ENCODE data around the gene RNF11.

RNF11 gene

DNA sequence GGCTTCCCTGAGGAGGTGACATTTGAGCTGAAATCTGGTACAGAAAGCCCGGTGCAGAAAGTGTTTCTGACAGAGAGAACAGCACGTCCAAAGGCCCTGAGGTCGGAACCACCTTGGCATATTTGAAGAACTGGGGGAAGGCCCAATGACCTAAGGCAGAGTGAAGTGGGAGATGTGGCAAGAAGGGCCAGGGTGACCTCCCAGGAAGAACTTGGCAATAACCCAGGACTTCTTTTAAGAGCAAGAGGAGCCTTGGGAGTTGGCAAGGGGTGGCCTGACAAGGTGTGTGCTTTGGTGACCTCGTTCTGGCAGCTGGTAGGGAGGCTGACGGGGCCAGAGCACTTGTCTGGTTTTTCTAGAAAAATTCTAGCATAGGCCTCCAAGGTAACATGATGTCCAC lies 70.9 kb downstream of the RNF11 start:
- TF ChIP-seq ZNF565 (CRISPR knock-in tag; conservative IDR thresholded peaks at IDR 0.05; ENCODE audit: low read depth) = no peak
- TF ChIP-seq TOX (CRISPR knock-in tag; IDR thresholded peaks at IDR 0.05; ENCODE audit: borderline replicate concordance) = no peak
- TF ChIP-seq ESRRG (CRISPR knock-in tag; IDR thresholded peaks at IDR 0.05) = no peak
- TF ChIP-seq, protein P1, sequence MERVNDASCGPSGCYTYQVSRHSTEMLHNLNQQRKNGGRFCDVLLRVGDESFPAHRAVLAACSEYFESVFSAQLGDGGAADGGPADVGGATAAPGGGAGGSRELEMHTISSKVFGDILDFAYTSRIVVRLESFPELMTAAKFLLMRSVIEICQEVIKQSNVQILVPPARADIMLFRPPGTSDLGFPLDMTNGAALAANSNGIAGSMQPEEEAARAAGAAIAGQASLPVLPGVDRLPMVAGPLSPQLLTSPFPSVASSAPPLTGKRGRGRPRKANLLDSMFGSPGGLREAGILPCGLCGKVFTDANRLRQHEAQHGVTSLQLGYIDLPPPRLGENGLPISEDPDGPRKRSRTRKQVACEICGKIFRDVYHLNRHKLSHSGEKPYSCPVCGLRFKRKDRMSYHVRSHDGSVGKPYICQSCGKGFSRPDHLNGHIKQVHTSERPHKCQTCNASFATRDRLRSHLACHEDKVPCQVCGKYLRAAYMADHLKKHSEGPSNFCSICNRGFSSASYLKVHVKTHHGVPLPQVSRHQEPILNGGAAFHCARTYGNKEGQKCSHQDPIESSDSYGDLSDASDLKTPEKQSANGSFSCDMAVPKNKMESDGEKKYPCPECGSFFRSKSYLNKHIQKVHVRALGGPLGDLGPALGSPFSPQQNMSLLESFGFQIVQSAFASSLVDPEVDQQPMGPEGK (CRISPR knock-in tag; IDR thresholded peaks at IDR 0.05; ENCODE audit: borderline replicate concordance) = no peak
- TF ChIP-seq, protein P2, sequence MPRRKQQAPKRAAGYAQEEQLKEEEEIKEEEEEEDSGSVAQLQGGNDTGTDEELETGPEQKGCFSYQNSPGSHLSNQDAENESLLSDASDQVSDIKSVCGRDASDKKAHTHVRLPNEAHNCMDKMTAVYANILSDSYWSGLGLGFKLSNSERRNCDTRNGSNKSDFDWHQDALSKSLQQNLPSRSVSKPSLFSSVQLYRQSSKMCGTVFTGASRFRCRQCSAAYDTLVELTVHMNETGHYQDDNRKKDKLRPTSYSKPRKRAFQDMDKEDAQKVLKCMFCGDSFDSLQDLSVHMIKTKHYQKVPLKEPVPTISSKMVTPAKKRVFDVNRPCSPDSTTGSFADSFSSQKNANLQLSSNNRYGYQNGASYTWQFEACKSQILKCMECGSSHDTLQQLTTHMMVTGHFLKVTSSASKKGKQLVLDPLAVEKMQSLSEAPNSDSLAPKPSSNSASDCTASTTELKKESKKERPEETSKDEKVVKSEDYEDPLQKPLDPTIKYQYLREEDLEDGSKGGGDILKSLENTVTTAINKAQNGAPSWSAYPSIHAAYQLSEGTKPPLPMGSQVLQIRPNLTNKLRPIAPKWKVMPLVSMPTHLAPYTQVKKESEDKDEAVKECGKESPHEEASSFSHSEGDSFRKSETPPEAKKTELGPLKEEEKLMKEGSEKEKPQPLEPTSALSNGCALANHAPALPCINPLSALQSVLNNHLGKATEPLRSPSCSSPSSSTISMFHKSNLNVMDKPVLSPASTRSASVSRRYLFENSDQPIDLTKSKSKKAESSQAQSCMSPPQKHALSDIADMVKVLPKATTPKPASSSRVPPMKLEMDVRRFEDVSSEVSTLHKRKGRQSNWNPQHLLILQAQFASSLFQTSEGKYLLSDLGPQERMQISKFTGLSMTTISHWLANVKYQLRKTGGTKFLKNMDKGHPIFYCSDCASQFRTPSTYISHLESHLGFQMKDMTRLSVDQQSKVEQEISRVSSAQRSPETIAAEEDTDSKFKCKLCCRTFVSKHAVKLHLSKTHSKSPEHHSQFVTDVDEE (CRISPR knock-in tag; IDR thresholded peaks at IDR 0.05) = no peak
- no peak for ATAC-seq

DNA sequence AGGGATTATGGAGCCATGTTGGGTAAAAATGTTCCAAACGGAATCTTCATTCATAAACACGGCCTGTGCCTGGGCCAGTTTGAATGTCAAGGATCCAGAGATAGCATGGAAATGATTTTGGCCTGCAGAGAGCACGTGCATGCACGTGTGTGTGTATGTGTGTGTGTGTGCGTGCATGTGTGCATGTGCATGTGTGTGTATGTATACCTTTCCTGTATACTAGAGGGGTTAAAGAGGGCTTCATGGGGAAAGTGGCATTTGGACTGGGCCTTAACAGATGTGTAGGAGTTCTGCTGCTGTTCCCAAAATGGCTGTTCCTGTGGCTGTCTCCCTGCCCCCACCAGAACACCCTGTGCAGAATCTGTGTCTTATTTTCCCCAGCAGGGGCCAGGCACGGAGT lies 72.6 kb downstream of the RNF11 start:
- no peak for ATAC-seq
- peak; percentile 90 for TF ChIP-seq ZFP3 (CRISPR knock-in tag; IDR thresholded peaks at IDR 0.05)
- TF ChIP-seq ARNTL (CRISPR knock-in tag; IDR thresholded peaks at IDR 0.05; ENCODE audit: borderline replicate concordance, low read depth) = no peak

DNA sequence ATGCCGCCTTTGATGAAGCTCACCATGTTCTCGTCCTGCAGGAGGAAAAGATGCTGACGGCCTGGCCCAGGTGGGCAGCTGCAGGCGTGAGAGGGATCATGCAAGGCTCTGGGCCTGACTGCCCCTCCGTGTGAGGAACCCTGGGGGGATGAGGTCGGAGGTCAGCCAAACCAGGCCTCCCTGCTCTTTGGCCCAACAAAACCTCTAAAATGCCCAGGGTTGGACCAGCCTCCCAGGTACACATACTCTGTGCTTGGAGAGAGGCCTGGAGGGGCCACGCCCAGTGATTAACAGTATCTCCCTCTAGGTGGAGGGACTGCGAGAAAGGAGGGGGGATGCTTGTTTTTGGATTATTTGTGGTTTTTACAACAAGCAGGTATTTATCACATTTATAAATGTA lies 73.2 kb downstream of the RNF11 start:
- TF ChIP-seq ZFP3 (CRISPR knock-in tag; IDR thresholded peaks at IDR 0.05) (no peak), ZNF565 (CRISPR knock-in tag; conservative IDR thresholded peaks at IDR 0.05; ENCODE audit: low read depth) (no peak)
- ATAC-seq = no peak

DNA sequence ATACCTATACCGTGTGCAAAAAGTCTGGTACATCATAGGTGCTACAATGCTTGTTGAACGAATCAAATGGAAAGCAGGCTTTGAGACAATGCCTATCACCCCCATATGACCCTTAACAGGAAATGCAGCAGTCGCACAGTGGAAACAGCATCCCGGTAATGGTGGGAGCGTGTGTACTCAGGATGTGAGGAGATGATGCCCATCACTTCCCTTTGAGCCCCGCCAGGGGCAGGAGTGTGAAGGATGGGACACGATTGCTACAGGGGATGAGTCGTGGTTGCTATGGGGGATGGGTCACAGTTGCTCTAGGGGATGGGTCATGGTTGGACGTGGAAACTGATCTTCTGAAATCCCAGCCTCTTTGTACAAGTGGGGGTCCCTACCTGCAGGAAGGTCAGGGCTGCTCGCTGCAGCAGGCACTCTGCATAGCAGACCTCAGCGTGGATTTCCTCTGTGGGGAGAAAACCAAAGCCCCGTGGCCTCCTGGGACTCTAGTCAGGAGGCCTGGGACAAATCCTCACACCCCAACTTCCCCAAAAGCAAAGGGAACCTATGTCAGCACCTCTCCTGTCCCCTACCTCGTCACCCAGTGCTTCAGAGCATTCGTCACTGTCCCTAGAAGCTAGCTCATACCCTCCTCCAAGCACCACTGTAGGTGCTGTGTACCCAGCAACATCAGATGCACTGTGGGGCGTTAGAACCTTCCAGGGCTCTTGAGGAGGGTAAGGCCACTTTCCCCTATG lies 75.0 kb downstream of the RNF11 start:
- no peak for ATAC-seq
- TF ChIP-seq ZNF565 (CRISPR knock-in tag; conservative IDR thresholded peaks at IDR 0.05; ENCODE audit: low read depth) = no peak
- TF ChIP-seq CSDC2 (CRISPR knock-in tag; IDR thresholded peaks at IDR 0.05) = no peak
- no peak for TF ChIP-seq SNAI2 (CRISPR knock-in tag; IDR thresholded peaks at IDR 0.05)
- no peak for TF ChIP-seq ESRRG (CRISPR knock-in tag; IDR thresholded peaks at IDR 0.05)
- no peak for TF ChIP-seq ARNTL (CRISPR knock-in tag; IDR thresholded peaks at IDR 0.05; ENCODE audit: borderline replicate concordance, low read depth)
- TF ChIP-seq, protein P3, sequence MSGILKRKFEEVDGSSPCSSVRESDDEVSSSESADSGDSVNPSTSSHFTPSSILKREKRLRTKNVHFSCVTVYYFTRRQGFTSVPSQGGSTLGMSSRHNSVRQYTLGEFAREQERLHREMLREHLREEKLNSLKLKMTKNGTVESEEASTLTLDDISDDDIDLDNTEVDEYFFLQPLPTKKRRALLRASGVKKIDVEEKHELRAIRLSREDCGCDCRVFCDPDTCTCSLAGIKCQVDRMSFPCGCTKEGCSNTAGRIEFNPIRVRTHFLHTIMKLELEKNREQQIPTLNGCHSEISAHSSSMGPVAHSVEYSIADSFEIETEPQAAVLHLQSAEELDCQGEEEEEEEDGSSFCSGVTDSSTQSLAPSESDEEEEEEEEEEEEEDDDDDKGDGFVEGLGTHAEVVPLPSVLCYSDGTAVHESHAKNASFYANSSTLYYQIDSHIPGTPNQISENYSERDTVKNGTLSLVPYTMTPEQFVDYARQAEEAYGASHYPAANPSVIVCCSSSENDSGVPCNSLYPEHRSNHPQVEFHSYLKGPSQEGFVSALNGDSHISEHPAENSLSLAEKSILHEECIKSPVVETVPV (CRISPR knock-in tag; IDR thresholded peaks at IDR 0.05) = no peak
- TF ChIP-seq PPARA (CRISPR knock-in tag; IDR thresholded peaks at IDR 0.05; ENCODE audit: borderline replicate concordance) = no peak
- no peak for TF ChIP-seq ZFP30 (CRISPR knock-in tag; IDR thresholded peaks at IDR 0.05)
- TF ChIP-seq, protein P4, sequence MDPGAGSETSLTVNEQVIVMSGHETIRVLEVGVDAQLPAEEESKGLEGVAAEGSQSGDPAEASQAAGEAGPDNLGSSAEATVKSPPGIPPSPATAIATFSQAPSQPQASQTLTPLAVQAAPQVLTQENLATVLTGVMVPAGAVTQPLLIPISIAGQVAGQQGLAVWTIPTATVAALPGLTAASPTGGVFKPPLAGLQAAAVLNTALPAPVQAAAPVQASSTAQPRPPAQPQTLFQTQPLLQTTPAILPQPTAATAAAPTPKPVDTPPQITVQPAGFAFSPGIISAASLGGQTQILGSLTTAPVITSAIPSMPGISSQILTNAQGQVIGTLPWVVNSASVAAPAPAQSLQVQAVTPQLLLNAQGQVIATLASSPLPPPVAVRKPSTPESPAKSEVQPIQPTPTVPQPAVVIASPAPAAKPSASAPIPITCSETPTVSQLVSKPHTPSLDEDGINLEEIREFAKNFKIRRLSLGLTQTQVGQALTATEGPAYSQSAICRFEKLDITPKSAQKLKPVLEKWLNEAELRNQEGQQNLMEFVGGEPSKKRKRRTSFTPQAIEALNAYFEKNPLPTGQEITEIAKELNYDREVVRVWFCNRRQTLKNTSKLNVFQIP (CRISPR knock-in tag; IDR thresholded peaks at IDR 0.05; ENCODE audit: borderline replicate concordance, low read depth) = no peak
- no peak for TF ChIP-seq ISL1 (CRISPR knock-in tag; IDR thresholded peaks at IDR 0.05)
- TF ChIP-seq ZNF70 (CRISPR knock-in tag; IDR thresholded peaks at IDR 0.05) = no peak
- TF ChIP-seq RARB (CRISPR knock-in tag; IDR thresholded peaks at IDR 0.05) = no peak
- TF ChIP-seq ZFP3 (CRISPR knock-in tag; IDR thresholded peaks at IDR 0.05) = no peak
- TF ChIP-seq BACH2 (CRISPR knock-in tag; IDR thresholded peaks at IDR 0.05; ENCODE audit: borderline replicate concordance) = no peak
- no peak for TF ChIP-seq TCF4 (CRISPR knock-in tag; IDR thresholded peaks at IDR 0.05; ENCODE audit: borderline replicate concordance)
- TF ChIP-seq, protein P1 (CRISPR knock-in tag; IDR thresholded peaks at IDR 0.05; ENCODE audit: borderline replicate concordance) = no peak
- no peak for TF ChIP-seq OSR1 (CRISPR knock-in tag; IDR thresholded peaks at IDR 0.05)
- TF ChIP-seq, protein P5, sequence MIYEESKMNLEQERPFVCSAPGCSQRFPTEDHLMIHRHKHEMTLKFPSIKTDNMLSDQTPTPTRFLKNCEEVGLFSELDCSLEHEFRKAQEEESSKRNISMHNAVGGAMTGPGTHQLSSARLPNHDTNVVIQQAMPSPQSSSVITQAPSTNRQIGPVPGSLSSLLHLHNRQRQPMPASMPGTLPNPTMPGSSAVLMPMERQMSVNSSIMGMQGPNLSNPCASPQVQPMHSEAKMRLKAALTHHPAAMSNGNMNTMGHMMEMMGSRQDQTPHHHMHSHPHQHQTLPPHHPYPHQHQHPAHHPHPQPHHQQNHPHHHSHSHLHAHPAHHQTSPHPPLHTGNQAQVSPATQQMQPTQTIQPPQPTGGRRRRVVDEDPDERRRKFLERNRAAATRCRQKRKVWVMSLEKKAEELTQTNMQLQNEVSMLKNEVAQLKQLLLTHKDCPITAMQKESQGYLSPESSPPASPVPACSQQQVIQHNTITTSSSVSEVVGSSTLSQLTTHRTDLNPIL (CRISPR knock-in tag; IDR thresholded peaks at IDR 0.05; ENCODE audit: low read depth) = no peak
- no peak for TF ChIP-seq TOX (CRISPR knock-in tag; IDR thresholded peaks at IDR 0.05; ENCODE audit: borderline replicate concordance)
- TF ChIP-seq, protein P2 (CRISPR knock-in tag; IDR thresholded peaks at IDR 0.05) = no peak

Measured in SK-N-SH treated with all-trans-retinoic acid at 6 μM for 48 hours (cell line).